ENCODE data around the gene KHDC1L.
"Not testable (repeated sequence)": the region's sequence is repeated elsewhere in the genome, so short reads cannot be mapped to it uniquely, and the experiment has no call there.

Gene KHDC1L

GRCh38 chr6:73225396-73225795 is at the start of gene KHDC1L:
KHDC1L (minus strand) TSS chr6:73225496; CDS start chr6:73225408, 88 bp downstream.
- DNase-seq = no peak

- not testable (repeated sequence) for DNase-seq
Observed at GRCh38 chr6:73269296-73269695, 44.0 kb upstream of the KHDC1L start.

GRCh38 chr6:73268896-73269295 is 43.6 kb upstream of the KHDC1L start:
- not testable (repeated sequence) for DNase-seq

GRCh38 chr6:73264446-73264845 is 39.1 kb upstream of the KHDC1L start:
- DNase-seq = no peak

GRCh38 chr6:73263570-73263909 is 38.2 kb upstream of the KHDC1L start:
- no peak for DNase-seq

GRCh38 chr6:73262671-73263569 is 37.6 kb upstream of the KHDC1L start, which contains the start of gene KHDC1:
KHDC1 (minus strand) TSS chr6:73263196; CDS start chr6:73242517, 20,679 bp downstream.
- no peak for DNase-seq

- no peak for DNase-seq
Observed at GRCh38 chr6:73258721-73259120, 33.4 kb upstream of the KHDC1L start.

- not testable (repeated sequence) for DNase-seq
Observed at GRCh38 chr6:73254323-73254722, 29.0 kb upstream of the KHDC1L start.

GRCh38 chr6:73252703-73253102 is 27.4 kb upstream of the KHDC1L start:
- no peak for DNase-seq

- DNase-seq = no peak
Observed at GRCh38 chr6:73250016-73250415, 24.7 kb upstream of the KHDC1L start.

- DNase-seq = no peak
Observed at GRCh38 chr6:73248192-73248903, 23.1 kb upstream of the KHDC1L start.

GRCh38 chr6:73242001-73242400 is 16.7 kb upstream of the KHDC1L start:
- no peak for DNase-seq

- DNase-seq = no peak
Observed at GRCh38 chr6:73240730-73241129, 15.4 kb upstream of the KHDC1L start.

GRCh38 chr6:73236144-73236750 is 11.0 kb upstream of the KHDC1L start:
- DNase-seq = no peak

- no peak for DNase-seq
Observed at GRCh38 chr6:73234733-73235132, 9.4 kb upstream of the KHDC1L start.

GRCh38 chr6:73233971-73234370 is 8.7 kb upstream of the KHDC1L start:
- not testable (repeated sequence) for DNase-seq

- DNase-seq = no peak
Observed at GRCh38 chr6:73233048-73233447, 7.8 kb upstream of the KHDC1L start.

- DNase-seq = no peak
Observed at GRCh38 chr6:73231986-73232391, 6.7 kb upstream of the KHDC1L start.

- no peak for DNase-seq
Observed at GRCh38 chr6:73227606-73228255, 2.4 kb upstream of the KHDC1L start.

- DNase-seq = no peak
Observed at GRCh38 chr6:73216859-73217258, 8.4 kb downstream of the KHDC1L start.

- DNase-seq = no peak
Observed at GRCh38 chr6:73209117-73209516, 16.2 kb downstream of the KHDC1L start.

- DNase-seq = no peak
Observed at GRCh38 chr6:73207221-73207837, 18.0 kb downstream of the KHDC1L start.

GRCh38 chr6:73204252-73204651 is 21.0 kb downstream of the KHDC1L start:
- no peak for DNase-seq
